Testis (tissue), 2 donors: ENCODE data around the gene PLCB2.

Source experiments
- CTCF ChIP-seq, 3 experiments: fragments of 450-650 bp in 2 of 3; fragments of 200-600 bp in 1 of 3; sonication (generic) in 1 of 3; IDR thresholded peaks; one replicate each; pipeline ENCODE4 v1.5.1; 2016 to 2019; ENCODE audit warnings: antibody characterized with exemption in 3 of 3, mild to moderate bottlenecking in 2 of 3, moderate library complexity in 1 of 3
- POLR2A ChIP-seq: fragments of 450-650 bp; IDR thresholded peaks from one replicate; pipeline ENCODE4 v1.6.1; 2017; ENCODE audit warnings: antibody characterized with exemption, mild to moderate bottlenecking, moderate library complexity

- TF ChIP-seq POLR2A (no peak), CTCF (IDR thresholded peaks at IDR 0.05) (no peak)
Measured at GRCh38 chr15:40328751-40329150, 21.0 kb upstream of the PLCB2 start.
